Choroid plexus epithelial cell (primary cell): Measurements from ENCODE around the gene CYB5A.
"Not testable (repeated sequence)": the region's sequence is repeated elsewhere in the genome, so short reads cannot be mapped to it uniquely, and the experiment has no call there.

Experiments used
- DNase-seq: peaks from one replicate; pipeline ENCODE4 v3.0.0-alpha.2; 2010; ENCODE audit warnings: low read depth
- H3K4me3 ChIP-seq: 2 replicates; pipeline ENCODE4 v1.5.1; 2011; ENCODE audit warnings: low read depth, mild to moderate bottlenecking, control low read depth, low read length, moderate library complexity
- TF ChIP-seq, protein P1 (sequence below): conservative IDR thresholded peaks from 2 replicates; pipeline ENCODE4 v1.5.1; 2011; ENCODE audit warnings: low read depth, mild to moderate bottlenecking, control low read depth, inconsistent platforms, low read length, moderate library complexity

Gene CYB5A

DNA sequence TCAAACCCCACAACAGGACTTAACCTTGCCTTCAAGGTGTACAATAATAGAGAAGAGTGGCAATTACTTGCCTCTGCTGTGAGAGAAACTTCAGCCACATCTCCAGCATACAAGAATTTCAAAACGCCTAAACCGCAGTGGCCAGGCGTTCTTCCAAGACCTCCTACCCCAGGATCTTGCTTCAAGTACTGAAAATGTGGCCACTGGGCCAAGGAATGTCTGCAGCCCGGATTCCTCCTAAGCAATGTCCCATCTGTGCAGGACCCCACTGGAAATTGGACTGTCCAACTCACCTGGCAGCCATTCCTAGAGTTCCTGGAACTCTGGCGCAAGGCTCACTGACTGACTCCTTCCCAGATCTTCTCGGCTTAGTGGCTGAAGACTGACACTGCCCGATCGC lies 2.8 kb upstream of the CYB5A start:
- TF ChIP-seq, protein P1, sequence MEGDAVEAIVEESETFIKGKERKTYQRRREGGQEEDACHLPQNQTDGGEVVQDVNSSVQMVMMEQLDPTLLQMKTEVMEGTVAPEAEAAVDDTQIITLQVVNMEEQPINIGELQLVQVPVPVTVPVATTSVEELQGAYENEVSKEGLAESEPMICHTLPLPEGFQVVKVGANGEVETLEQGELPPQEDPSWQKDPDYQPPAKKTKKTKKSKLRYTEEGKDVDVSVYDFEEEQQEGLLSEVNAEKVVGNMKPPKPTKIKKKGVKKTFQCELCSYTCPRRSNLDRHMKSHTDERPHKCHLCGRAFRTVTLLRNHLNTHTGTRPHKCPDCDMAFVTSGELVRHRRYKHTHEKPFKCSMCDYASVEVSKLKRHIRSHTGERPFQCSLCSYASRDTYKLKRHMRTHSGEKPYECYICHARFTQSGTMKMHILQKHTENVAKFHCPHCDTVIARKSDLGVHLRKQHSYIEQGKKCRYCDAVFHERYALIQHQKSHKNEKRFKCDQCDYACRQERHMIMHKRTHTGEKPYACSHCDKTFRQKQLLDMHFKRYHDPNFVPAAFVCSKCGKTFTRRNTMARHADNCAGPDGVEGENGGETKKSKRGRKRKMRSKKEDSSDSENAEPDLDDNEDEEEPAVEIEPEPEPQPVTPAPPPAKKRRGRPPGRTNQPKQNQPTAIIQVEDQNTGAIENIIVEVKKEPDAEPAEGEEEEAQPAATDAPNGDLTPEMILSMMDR, result no peak
- no peak for DNase-seq
- H3K4me3 ChIP-seq, result no peak overlapping the region

DNA sequence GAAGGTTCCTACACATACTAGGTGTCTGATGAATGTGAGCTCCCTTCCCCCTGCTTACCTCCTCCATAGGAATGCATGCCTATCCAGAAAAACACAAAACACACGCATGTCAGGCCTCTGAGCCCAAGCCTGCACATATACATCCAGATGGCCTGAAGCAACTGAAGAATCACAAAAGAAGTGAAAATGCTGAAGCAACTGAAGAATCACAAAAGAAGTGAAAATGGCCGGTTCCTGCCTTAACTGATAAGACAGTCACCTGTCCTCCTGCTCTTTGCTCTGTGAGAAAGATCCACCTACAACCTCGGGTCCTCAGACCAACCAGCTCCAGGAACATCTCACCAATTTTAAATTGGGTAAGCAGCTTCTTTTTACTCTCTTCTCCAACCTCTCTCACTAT lies 1.2 kb upstream of the CYB5A start:
- DNase-seq, H3K4me3 ChIP-seq: not testable (repeated sequence)

DNA sequence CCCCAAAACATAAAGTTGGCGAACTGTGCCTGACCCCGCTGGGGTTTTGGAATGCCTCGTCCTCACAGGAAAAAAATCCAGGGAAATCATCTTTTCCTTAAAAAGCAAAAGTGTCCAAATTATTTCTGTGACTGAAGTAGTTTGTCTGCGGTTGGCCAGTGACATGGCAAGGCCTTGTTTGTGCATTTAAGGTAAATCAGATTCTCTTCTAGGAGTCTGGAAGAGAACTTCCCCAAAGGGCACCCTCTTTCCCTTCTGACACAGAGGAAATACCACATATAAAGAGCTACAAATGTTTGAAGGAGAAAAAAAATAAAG lies 737 bp upstream of the CYB5A start:
- peak overlapping the region; percentile 73 for H3K4me3 ChIP-seq
- DNase-seq, result no peak
- TF ChIP-seq, protein P1, result no peak

DNA sequence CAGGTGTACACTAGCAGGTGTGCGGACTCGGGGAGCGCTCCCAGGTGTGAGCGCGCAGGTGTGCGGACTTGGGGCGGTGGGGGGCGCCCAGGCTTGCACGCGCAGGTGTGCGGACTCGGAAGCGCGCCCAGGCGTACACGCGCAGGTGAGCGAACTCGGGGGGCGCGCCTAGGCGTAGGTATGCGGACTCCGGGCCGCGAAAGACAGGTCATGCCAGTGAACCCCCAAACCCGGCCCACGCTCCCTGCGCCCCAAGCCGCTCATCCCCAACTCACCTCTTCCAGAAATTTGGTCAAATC lies 342 bp downstream of the CYB5A start:
- TF ChIP-seq, protein P1, result no peak
- H3K4me3 ChIP-seq, result peak overlapping the region; percentile 73
- no peak for DNase-seq

DNA sequence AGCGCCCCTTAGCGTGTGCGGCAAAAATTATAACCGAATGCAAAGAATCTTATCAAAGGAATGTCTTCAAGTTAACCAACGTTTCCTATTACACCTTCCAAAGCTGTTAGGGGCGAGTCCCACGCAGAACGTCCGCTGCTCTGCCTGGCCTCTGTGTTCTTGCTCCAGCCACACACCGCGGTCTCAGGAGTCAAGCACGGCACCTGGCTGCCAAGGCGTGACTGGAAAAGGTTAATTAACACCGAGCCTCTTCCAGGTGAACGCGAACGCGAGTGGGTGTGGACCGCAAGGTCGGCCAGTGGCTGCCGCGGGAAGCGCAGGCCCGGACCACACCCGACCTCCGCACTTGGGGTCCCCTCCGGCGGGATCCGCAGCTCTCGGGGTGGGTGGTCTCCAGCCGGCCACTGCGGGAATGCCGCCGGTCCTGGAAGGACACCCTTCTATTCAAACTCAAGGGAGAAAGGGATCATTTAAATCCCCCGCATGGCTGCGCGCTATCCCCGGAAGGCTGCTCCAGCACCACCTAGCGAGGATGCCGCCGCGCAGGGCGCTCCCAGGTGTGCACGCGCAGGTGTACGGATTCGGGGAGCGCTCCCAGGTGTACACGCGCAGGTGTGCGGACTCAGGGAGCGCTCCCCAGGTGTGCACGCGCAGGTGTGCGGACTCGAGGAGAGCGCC lies 830 bp downstream of the CYB5A start:
- DNase-seq, result no peak
- TF ChIP-seq, protein P1, result peak; percentile 47
- H3K4me3 ChIP-seq, result peak overlapping the region; percentile 73

DNA sequence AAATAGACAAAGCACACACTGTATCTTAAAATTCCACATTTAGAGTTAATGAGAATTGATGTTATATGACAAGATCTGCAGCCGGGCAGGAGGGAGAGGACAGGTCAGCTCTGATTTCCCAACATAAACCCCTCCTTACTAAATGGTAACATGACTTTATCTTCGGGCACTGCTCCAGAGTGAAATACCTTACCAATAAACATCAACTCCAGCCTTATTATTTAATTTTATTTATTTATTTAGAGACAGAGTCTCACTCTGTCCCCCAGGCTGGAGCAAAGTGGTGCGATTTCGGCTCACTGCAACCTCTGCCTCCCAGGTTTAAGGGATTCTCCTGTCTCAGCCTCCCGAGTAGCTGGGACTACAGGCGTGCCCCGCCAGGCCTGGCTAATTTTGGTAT lies 1.7 kb downstream of the CYB5A start:
- TF ChIP-seq, protein P1, result no peak
- H3K4me3 ChIP-seq, result peak overlapping the region; percentile 73
- no peak for DNase-seq

DNA sequence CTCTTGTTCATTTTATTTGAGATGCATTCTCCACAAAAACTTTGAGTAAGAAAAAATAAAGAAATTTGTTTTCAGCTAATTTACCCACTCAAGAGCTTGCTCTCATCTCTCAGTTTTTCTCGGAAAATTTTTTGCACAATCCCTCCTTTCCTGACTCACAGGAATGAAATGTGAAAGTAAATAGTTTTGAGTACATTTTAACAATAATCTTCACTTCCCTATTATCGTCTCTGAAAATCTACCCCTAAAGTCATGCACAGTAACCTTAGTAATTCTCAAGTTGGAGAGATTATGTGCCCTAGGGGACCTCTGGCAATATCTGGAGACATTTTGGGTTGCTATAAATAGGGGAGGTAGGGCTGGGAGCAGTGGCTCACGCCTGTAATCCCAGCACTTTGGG lies 2.6 kb downstream of the CYB5A start:
- TF ChIP-seq, protein P1, result no peak
- H3K4me3 ChIP-seq, result peak overlapping the region; percentile 24
- peak; percentile 69 for DNase-seq

DNA sequence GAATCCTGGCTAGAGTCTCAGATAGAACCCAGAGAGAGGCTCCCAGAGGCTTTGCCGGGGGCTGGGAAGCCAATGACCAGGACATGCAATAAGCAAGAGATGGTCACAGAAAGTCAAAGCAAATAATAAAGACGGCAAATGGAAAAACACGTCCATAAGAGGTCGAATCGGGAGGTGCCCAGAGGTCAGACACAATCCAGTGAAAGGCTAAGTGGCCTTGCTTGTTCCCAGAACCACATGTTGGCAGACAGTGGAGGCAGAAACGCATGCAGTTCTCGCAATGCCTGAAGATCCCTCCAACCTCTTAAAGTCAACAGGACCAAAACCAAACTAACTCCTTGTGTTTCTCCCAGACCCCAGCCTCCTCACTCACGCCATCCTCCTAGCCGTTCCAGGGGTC lies 3.0 kb downstream of the CYB5A start:
- TF ChIP-seq, protein P1, result no peak
- H3K4me3 ChIP-seq, result peak overlapping the region; percentile 24
- DNase-seq, result peak; percentile 38
